ENCODE data around the gene RSF1.
A peak's percentile ranks its signal among the peaks of the same experiment; 100 is the strongest.
"Not testable (repeated sequence)": the region's sequence is repeated elsewhere in the genome, so short reads cannot be mapped to it uniquely, and the experiment has no call there.

The RSF1 gene

GRCh38 chr11:77820565-77821348, at the start of gene RSF1, which contains the start of gene AAMDC:
RSF1 (minus strand) TSS chr11:77820722; CDS start chr11:77820714, 8 bp downstream.
AAMDC (plus strand) TSS chr11:77821144; CDS start chr11:77842497, 21,353 bp downstream.
- peak; percentile 99 for DNase-seq (ENCODE audit: low spot score)

- DNase-seq (ENCODE audit: low spot score), result no peak
Observed at GRCh38 chr11:77868744-77869143, 48.2 kb upstream of the RSF1 start.

GRCh38 chr11:77866336-77866735, 45.8 kb upstream of the RSF1 start:
- no peak for DNase-seq (ENCODE audit: low spot score)

GRCh38 chr11:77865805-77866204, 45.3 kb upstream of the RSF1 start:
- no peak for DNase-seq (ENCODE audit: low spot score)

GRCh38 chr11:77861444-77861843, 40.9 kb upstream of the RSF1 start:
- not testable (repeated sequence) for DNase-seq (ENCODE audit: low spot score)

- DNase-seq (ENCODE audit: low spot score), result not testable (repeated sequence)
Observed at GRCh38 chr11:77857906-77858457, 37.5 kb upstream of the RSF1 start.

- no peak for DNase-seq (ENCODE audit: low spot score)
Observed at GRCh38 chr11:77854838-77855237, 34.3 kb upstream of the RSF1 start.

- no peak for DNase-seq (ENCODE audit: low spot score)
Observed at GRCh38 chr11:77851503-77851902, 31.0 kb upstream of the RSF1 start.

GRCh38 chr11:77843700-77844099, 23.2 kb upstream of the RSF1 start:
- not testable (repeated sequence) for DNase-seq (ENCODE audit: low spot score)

- DNase-seq (ENCODE audit: low spot score), result no peak
Observed at GRCh38 chr11:77842441-77843121, 22.1 kb upstream of the RSF1 start.

- no peak for DNase-seq (ENCODE audit: low spot score)
Observed at GRCh38 chr11:77833302-77833701, 12.8 kb upstream of the RSF1 start.

- no peak for DNase-seq (ENCODE audit: low spot score)
Observed at GRCh38 chr11:77828926-77829325, 8.4 kb upstream of the RSF1 start.

GRCh38 chr11:77823775-77824174, 3.3 kb upstream of the RSF1 start:
- DNase-seq (ENCODE audit: low spot score), result no peak

GRCh38 chr11:77822126-77822525, 1.6 kb upstream of the RSF1 start:
- DNase-seq (ENCODE audit: low spot score), result not testable (repeated sequence)

GRCh38 chr11:77821349-77821851, 878 bp upstream of the RSF1 start:
- no peak for DNase-seq (ENCODE audit: low spot score)

GRCh38 chr11:77819921-77820564, 479 bp downstream of the RSF1 start:
- DNase-seq (ENCODE audit: low spot score), result no peak

- DNase-seq (ENCODE audit: low spot score), result peak; percentile 94
Observed at GRCh38 chr11:77819411-77819920, 1.1 kb downstream of the RSF1 start.

- DNase-seq (ENCODE audit: low spot score), result no peak
Observed at GRCh38 chr11:77815459-77815858, 5.1 kb downstream of the RSF1 start.

GRCh38 chr11:77814848-77815247, 5.7 kb downstream of the RSF1 start:
- DNase-seq (ENCODE audit: low spot score), result no peak

- DNase-seq (ENCODE audit: low spot score), result no peak
Observed at GRCh38 chr11:77813256-77813655, 7.3 kb downstream of the RSF1 start.

GRCh38 chr11:77806993-77807392, 13.5 kb downstream of the RSF1 start:
- DNase-seq (ENCODE audit: low spot score), result no peak

GRCh38 chr11:77806415-77806814, 14.1 kb downstream of the RSF1 start:
- DNase-seq (ENCODE audit: low spot score), result no peak
